GM23338 (cell line): ENCODE measurements around the gene ETV6. TPM values are rescaled to one million over a fixed set of nuclear protein-coding genes. Genes with fewer than 3 reads are reported as not detected.

ENCODE experiments used
- ATAC-seq: fragments of 200-7000 bp; cut with Tn5 transposase; 3 replicates; pipeline ENCODE4 v1.9.1; 2020
- DNase-seq: peaks from one replicate; pipeline ENCODE4 v3.0.0-alpha.2; 2015; ENCODE audit warnings: low spot score
- H2AFZ ChIP-seq: fragments of 200-600 bp; sonication (generic); 2 replicates; pipeline ENCODE4 v1.8.0; 2016; ENCODE audit warnings: antibody characterized with exemption, mild to moderate bottlenecking, moderate library complexity
- H3F3A ChIP-seq: fragments of 200-600 bp; sonication (generic); replicated peaks from 2 replicates; pipeline ENCODE4 v1.8.0; 2017; ENCODE audit warnings: antibody characterized with exemption, mixed run types, low read depth
- H3K27ac ChIP-seq: fragments of 200-600 bp; sonication (generic); 2 replicates; pipeline ENCODE4 v1.6.1; 2016; ENCODE audit warnings: low read depth
- H3K27me3 ChIP-seq: fragments of 200-600 bp; sonication (generic); 2 replicates; pipeline ENCODE4 v1.8.0; 2016; ENCODE audit warnings: mild to moderate bottlenecking, mixed run types, moderate library complexity; ENCODE audit not compliant: insufficient read depth
- H3K36me3 ChIP-seq: fragments of 200-600 bp; sonication (generic); 2 replicates; pipeline ENCODE4 v1.8.0; 2016; ENCODE audit warnings: mild to moderate bottlenecking; ENCODE audit not compliant: insufficient read depth
- H3K4me1 ChIP-seq: fragments of 200-600 bp; sonication (generic); 2 replicates; pipeline ENCODE4 v1.8.0; 2016; ENCODE audit warnings: mild to moderate bottlenecking, moderate library complexity; ENCODE audit not compliant: insufficient read depth
- H3K4me2 ChIP-seq: fragments of 200-600 bp; sonication (generic); 2 replicates; pipeline ENCODE4 v1.7.1; 2017; ENCODE audit warnings: mixed run types
- H3K4me3 ChIP-seq: fragments of 200-600 bp; sonication (generic); 2 replicates; pipeline ENCODE4 v1.6.1; 2016; ENCODE audit warnings: mixed run types
- H3K79me2 ChIP-seq: fragments of 200-600 bp; sonication (generic); replicated peaks from 2 replicates; pipeline ENCODE4 v1.8.0; 2017; ENCODE audit warnings: mild to moderate bottlenecking; ENCODE audit not compliant: insufficient read depth
- H3K9me2 ChIP-seq: fragments of 200-600 bp; sonication (generic); 2 replicates; pipeline ENCODE4 v1.8.0; 2017; ENCODE audit not compliant: insufficient read depth
- H4K20me1 ChIP-seq: fragments of 200-600 bp; sonication (generic); replicated peaks from 2 replicates; pipeline ENCODE4 v1.8.0; 2017; ENCODE audit warnings: mild to moderate bottlenecking; ENCODE audit not compliant: insufficient read depth
- H3K27ac Mint-ChIP-seq: 2 replicates; pipeline ENCODE4 v1.8.0; 2020; ENCODE audit warnings: inconsistent platforms, mild to moderate bottlenecking, moderate library complexity, mixed read lengths
- H3K27me3 Mint-ChIP-seq: 3 replicates; pipeline ENCODE4 v1.8.0; 2022; ENCODE audit warnings: low read depth, mild to moderate bottlenecking, moderate library complexity, mixed read lengths, inconsistent platforms; ENCODE audit not compliant: insufficient read depth, poor library complexity
- H3K36me3 Mint-ChIP-seq: 3 replicates; pipeline ENCODE4 v1.8.0; 2021; ENCODE audit warnings: low read depth, mild to moderate bottlenecking, inconsistent platforms, moderate library complexity, mixed read lengths
- H3K4me1 Mint-ChIP-seq: 3 replicates; pipeline ENCODE4 v1.8.0; 2020; ENCODE audit warnings: mild to moderate bottlenecking, inconsistent platforms, mixed read lengths
- H3K4me3 Mint-ChIP-seq: 3 replicates; pipeline ENCODE4 v1.8.0; 2021; ENCODE audit warnings: moderate library complexity, mild to moderate bottlenecking, inconsistent platforms, mixed read lengths
- H3K9me3 Mint-ChIP-seq: 3 replicates; pipeline ENCODE4 v1.8.0; 2020; ENCODE audit warnings: moderate library complexity, mild to moderate bottlenecking, inconsistent platforms, mixed read lengths
- CREB1 ChIP-seq: fragments of 250-450 bp; sonication (Bioruptor Pico); IDR thresholded peaks from 2 replicates; pipeline ENCODE4 v1.5.0; 2020; ENCODE audit warnings: low read depth, mild to moderate bottlenecking, moderate library complexity
- CTCF ChIP-seq, 2 experiments: fragments of 200-600 bp in 1 of 2; sonication (generic) in 1 of 2; conservative IDR thresholded peaks; 2 replicates each; pipeline versions ENCODE4 v1.5.1 to v1.6.1; 2016 to 2017; ENCODE audit warnings: antibody characterized with exemption in 2 of 2, low read depth in 2 of 2, mild to moderate bottlenecking in 2 of 2, moderate library complexity in 1 of 2
- ETS1 ChIP-seq: IDR thresholded peaks from 2 replicates; pipeline ENCODE4 v1.6.1; 2016; ENCODE audit warnings: antibody characterized with exemption
- EZH2 ChIP-seq: fragments of 200-600 bp; sonication (generic); IDR thresholded peaks from one replicate; pipeline ENCODE4 v1.8.0; 2017; ENCODE audit warnings: antibody characterized with exemption, mild to moderate bottlenecking, low read depth; ENCODE audit not compliant: unreplicated experiment
- EZH2phosphoT487 ChIP-seq: fragments of 200-600 bp; sonication (generic); IDR thresholded peaks from one replicate; pipeline ENCODE4 v1.8.1; 2018; ENCODE audit warnings: antibody characterized with exemption; ENCODE audit not compliant: unreplicated experiment
- JUNB ChIP-seq: IDR thresholded peaks from one replicate; pipeline ENCODE4 v1.6.1; 2016; ENCODE audit warnings: antibody characterized with exemption; ENCODE audit not compliant: unreplicated experiment
- NANOG ChIP-seq: IDR thresholded peaks from 2 replicates; pipeline ENCODE4 v1.6.1; 2016; ENCODE audit warnings: antibody characterized with exemption, borderline replicate concordance
- POLR2AphosphoS5 ChIP-seq: IDR thresholded peaks from 2 replicates; pipeline ENCODE4 v1.6.1; 2016; ENCODE audit warnings: antibody characterized with exemption, low read depth
- REST ChIP-seq: IDR thresholded peaks from one replicate; pipeline ENCODE4 v1.6.1; 2018; ENCODE audit warnings: antibody characterized with exemption; ENCODE audit not compliant: unreplicated experiment
- STAT1 ChIP-seq: IDR thresholded peaks from one replicate; pipeline ENCODE4 v1.6.1; 2016; ENCODE audit warnings: antibody characterized with exemption; ENCODE audit not compliant: unreplicated experiment
- ZNF114 ChIP-seq: fragments of 250-450 bp; sonication (Bioruptor Pico); IDR thresholded peaks from 2 replicates; pipeline ENCODE4 v1.5.0; 2020; ENCODE audit warnings: mild to moderate bottlenecking, moderate library complexity
- ZNF331 ChIP-seq: fragments of 250-450 bp; sonication (Bioruptor Pico); IDR thresholded peaks from 2 replicates; pipeline ENCODE4 v1.5.0; 2020; ENCODE audit warnings: low read depth, mild to moderate bottlenecking, moderate library complexity
- ZNF462 ChIP-seq: fragments of 250-450 bp; sonication (Bioruptor Pico); IDR thresholded peaks from 2 replicates; pipeline ENCODE4 v1.5.0; 2020; ENCODE audit warnings: mild to moderate bottlenecking, moderate library complexity
- polyA plus RNA-seq: library from polyadenylated mRNA; unstranded; fragments of >200 nt; fragmentation: Nextera tagmentation; extraction: Ambion mirVana; gene quantifications from 2 replicates; pipeline ENCODE4 v1.2.1, GENCODE V29; 2016
- total RNA-seq: library from RNA; depleted of rRNA; stranded (reverse); fragments of >200 nt; shearing (Covaris generic); gene quantifications from 2 replicates; pipeline ENCODE4 v1.2.3, GENCODE V29; 2014

The ETV6 gene
- total and polyA plus RNA-seq, 2 experiments from 2014 or later: 7.5 to 15.1 TPM

- 0 out of 2 replicates have a peak overlapping the region, but pooled peaks have one; percentile 36 for H3K27ac ChIP-seq
These were observed 116.6 kb downstream of the ETV6 start for GRCh38 chr12:11765817-11766794.

More at GRCh38 chr12:11765817-11766794, 116.6 kb downstream of the ETV6 start:
- Histone ChIP-seq H3K9me2 (0 out of 2 replicates have a peak, but pooled peaks cover 5% of the 10 kb centered on the region), H3K4me2 (0 out of 2 replicates have a peak overlapping the region, but pooled peaks have one; percentile 35), H3K79me2 (peaks cover 11% of the 10 kb centered on the region; the same call in 1 of the 2 replicates), H4K20me1 (no peaks in the 10 kb centered on the region), H3K4me3 (no peak overlapping the region), H3K27me3 (no peaks in the 10 kb centered on the region), H3K36me3 (no peaks in the 10 kb centered on the region), H3F3A (no peaks in the 10 kb centered on the region), H3K4me1 (peaks cover 32% of the 10 kb centered on the region), H2AFZ (no peak overlapping the region)
- H3K4me1 Mint-ChIP-seq: peaks cover 51% of the 10 kb centered on the region
- ATAC-seq (peak; percentile 69), DNase-seq (no peak)
- peaks cover 10% of the 10 kb centered on the region for H3K27me3 Mint-ChIP-seq
- H3K27ac Mint-ChIP-seq: peak overlapping the region; percentile 32
- no peaks in the 10 kb centered on the region; the same call in 2 of the 3 replicates for H3K9me3 Mint-ChIP-seq
- no peak overlapping the region for H3K4me3 Mint-ChIP-seq
- H3K36me3 Mint-ChIP-seq: no peaks in the 10 kb centered on the region
- TF ChIP-seq ETS1: no peak
- TF ChIP-seq ZNF331 (CRISPR knock-in tag): no peak
- TF ChIP-seq ZNF114 (CRISPR knock-in tag): no peak
- no peak for TF ChIP-seq EZH2
- no peak for TF ChIP-seq REST
- no peak for TF ChIP-seq CREB1 (CRISPR knock-in tag)
- no peak for TF ChIP-seq NANOG
- TF ChIP-seq STAT1: no peak
- no peak for TF ChIP-seq CTCF (conservative IDR thresholded peaks at IDR 0.05; ENCODE audit: low read depth in 2 of 2)
- TF ChIP-seq ZNF462 (CRISPR knock-in tag): no peak
- TF ChIP-seq POLR2AphosphoS5: no peak
- no peak for TF ChIP-seq EZH2phosphoT487
- no peak for TF ChIP-seq JUNB
